Measurements from ENCODE around the gene AKIRIN2.

AKIRIN2 gene

DNA sequence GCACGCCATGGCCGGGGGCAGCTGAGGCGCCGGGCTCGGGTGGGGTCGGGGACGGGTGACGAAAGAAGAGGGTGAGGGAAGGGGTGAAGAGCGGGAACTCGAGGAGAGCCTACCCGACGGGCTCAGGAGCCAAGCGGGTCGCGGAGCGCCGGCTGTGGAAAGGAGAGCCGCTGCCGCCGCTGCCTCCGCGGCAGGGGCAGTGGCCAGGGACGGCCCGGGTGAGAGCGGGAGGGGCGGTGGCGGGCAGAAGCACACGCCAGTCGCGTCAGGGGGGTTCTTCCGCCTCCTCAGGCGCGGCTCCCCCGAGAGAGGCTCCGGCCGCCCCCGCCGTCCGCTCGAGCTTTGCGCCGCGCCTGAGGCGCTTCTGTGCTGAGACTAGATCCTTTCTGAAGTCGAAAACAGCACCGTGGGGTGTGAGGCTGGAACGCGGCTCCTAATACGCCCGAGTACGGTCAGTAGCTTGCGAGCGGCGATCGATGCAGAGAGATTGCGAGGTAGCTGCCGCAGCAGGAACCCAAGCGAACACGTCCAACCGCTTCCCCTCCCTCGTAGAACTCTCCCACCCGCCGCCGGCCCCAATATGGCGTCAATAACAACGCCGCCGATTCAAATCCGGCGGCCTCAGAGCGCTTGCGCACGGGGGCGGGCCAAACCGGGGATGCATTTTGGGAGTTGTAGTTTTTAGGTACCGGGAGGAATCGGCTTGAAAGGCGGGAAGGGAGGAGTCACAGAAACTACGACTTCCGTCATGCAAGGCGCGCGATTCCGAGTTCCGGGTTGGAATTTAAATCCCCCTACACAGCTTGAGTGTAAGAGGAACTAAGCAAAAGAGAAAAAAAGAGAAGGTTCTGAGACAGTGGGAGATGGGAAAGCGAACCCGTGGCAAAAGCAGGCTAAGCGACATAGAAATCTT, at the start of gene AKIRIN2:
TSS of gene AKIRIN2 (minus strand) at position 558 of the 913 bp plus-strand sequence. CDS start at position 9, 549 bp downstream.
- DNase-seq (ENCODE audit: extremely low read depth in 1 of 2, low read depth in 1 of 2): peak; percentile 91 to 92

DNA sequence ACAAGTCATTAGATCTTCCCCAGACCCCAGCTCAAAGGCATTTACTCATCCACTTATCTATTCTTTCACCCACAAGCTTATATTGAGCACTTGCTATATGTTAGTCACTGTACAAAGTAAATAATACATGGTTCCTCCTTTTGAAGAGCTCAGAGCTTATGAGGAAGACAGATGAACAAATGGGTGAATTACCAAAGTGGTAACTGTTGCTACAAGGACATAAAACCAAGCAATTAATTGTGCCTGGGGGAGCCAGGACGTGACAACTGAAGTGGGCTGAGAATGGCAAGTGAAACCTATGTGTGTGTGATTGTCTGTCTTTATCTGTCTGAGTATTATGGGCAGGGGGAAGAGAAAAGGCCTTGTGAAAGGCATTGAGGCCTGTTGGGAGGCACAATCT, 45.6 kb upstream of the AKIRIN2 start:
- no peak for DNase-seq (ENCODE audit: extremely low read depth in 1 of 2, low read depth in 1 of 2)

DNA sequence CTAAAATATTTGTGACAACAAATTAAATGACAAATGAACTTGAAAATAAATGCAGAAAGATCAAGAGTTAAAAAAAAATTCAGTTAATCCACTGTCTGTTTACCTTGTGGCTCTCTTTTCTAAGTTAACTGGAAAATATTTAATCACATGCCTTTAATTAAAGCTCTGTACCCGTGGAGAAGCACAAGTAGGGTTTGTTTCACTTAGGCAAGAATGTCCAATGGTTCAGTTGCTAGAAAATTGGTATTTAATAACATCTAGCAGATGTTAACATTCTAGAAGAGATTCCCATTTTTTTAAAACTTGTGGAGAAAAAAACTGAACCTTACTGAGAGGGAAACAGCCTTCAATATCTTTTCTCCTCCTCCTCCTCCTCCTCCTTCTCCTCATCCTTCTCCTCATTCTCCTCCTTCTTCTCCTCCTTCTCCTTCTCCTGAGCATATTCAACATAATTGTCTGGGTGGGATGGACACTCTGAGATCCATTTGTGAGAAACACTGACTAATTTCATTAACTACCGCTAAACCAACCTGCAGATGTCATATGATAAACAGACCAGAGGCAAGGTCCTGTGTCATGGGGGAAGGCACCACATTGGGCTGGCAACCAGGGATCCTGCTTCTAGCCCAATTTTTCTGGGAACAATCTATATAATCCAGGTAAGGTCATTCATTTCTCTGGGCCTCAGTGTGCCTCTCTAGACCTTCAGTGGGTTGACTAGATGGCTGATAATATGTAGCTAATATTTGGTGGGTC, 44.1 kb upstream of the AKIRIN2 start:
- DNase-seq (ENCODE audit: extremely low read depth in 1 of 2, low read depth in 1 of 2): no peak

DNA sequence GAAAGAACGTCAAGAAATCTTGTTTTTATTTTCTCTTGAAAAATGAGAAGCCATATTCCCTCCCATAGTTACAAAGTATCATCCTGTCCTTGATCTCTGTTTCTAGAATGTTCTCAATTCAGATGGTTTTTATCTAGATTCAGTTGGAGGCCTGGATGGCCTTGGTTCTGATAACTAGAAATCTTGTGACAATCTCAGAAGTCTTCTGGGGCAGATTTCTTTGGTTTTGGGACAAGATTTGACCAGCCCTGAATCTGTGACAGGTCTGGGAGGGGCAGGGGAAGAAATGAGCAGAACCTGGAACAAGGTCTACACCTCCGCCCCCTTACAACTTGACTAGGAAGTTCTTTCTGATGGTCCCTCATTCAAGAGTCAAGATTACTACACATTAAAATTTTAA, 41.4 kb upstream of the AKIRIN2 start:
- no peak for DNase-seq (ENCODE audit: extremely low read depth in 1 of 2, low read depth in 1 of 2)

DNA sequence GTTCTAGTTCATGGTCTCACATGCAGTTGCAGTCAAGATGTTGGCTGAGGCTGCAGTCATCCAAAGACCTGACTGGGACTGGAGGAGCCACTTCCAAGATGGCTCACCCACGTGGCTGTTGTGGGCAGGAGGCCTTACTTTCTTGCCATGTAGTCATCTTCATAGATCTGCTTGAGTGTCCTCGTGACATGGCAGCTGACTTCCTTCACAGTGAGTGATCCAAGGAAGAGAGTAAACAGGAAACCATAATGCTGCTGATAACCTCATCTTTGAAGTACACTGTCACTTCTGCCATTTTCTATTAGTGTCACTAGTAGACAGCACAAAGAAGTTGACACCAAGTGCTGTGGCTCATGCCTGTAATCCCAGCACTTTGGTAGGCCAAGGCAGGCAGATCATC, 40.1 kb upstream of the AKIRIN2 start:
- peak in 1 of 2 donors; percentile 8 for DNase-seq (ENCODE audit: extremely low read depth in 1 of 2, low read depth in 1 of 2)

DNA sequence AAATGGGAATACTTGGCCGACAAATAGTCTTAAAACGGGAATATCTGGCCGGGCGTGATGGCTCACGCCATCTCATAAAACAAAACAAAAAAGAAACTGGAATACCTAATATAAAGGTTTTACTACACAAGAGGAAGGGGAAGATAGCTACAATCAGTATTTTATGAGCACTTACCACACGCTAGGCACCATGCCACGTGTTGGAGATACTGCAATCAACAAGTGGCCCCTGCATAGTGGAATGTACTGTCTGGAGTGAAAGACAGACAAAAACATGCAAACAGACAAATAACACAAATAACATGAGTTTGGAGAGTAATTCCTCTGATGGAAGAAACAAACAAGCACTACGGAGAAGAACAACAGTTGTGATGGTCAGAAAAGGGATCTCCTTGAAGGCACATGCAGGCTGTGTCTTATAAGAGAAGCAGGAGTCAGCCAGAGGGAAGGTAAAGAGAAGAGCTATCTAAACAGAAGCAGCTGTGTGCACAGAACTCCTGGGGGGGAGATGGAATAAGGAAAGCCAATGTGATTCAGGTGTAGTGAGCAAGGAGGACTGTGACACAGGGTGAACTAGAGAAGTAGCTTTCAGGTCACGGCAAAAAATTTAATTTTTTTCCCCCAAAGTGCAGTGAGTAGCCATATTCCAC, 39.1 kb upstream of the AKIRIN2 start:
- no peak for DNase-seq (ENCODE audit: extremely low read depth in 1 of 2, low read depth in 1 of 2)

DNA sequence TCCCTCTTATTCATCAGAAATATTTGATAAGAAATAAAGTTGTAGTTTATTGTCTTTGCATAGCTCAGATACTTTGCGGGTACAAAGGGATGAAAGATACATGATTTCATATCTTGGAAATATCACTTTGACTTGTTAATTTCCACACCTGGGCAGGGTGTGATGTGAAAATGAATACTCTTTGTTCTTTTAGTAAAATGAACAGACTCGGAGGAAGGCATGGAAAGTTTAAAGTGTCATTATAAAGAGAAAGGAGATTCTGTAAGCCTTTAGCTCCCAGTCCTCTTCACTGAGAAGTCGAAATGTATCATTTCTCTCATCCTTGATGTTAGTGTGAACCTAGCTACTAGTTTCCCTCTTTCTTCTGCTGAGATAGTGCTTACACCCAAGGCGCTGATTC, 36.7 kb upstream of the AKIRIN2 start:
- DNase-seq (ENCODE audit: extremely low read depth in 1 of 2, low read depth in 1 of 2): no peak

DNA sequence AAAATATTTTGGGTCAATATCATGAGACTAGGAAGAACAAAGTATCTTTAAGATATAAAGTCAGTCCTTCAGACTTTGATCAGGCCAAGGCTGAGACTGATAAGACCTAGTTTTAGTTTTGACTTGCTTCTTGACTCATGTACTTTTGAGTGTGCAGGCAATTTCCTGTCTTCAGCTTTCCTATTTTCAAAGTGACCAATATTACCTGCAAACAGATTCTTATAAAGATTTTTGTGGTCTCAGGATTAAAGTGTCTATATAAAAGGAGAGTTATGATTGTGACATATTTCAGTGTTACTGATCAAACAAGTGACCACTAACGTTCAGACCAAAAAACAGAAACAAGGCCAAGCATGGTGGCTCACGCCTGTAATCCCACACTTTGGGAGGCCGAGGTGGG, 36.0 kb upstream of the AKIRIN2 start:
- DNase-seq (ENCODE audit: extremely low read depth in 1 of 2, low read depth in 1 of 2): no peak

DNA sequence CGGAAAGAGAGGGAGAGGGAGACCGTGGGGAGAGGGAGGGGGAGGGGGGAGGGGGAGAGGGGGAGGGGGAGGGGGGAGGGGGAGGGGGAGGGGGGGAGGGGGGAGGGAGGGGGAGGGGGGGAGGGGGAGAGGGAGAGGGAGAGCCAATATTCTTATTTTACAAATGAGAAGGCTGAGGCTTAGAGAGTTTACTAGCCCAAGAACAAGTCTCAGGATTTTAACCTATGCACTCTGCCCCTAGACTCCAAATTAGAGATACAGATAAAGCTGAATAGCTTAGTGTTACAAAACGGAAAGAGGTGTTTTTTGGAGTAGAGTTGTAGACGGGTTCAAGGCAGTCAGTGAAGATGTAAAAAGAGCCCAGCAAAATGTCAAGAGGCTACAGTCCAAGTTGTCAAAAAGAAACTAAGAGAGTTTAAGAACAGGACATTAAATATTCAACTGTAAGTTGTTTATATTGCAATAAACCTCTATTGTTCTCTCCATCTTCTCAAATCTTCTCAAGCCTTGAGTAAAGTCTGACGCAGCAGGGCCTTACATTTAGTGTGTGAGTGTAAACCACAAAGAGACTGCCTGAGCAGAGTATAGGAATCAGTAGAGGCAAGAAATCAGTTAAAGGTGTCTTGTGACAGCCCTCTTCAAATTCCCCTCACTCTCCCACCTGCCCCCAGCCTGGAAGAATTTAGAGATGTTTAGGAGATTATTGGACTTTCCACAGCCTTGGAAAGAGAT, 34.9 kb upstream of the AKIRIN2 start:
- DNase-seq (ENCODE audit: extremely low read depth in 1 of 2, low read depth in 1 of 2): no peak

DNA sequence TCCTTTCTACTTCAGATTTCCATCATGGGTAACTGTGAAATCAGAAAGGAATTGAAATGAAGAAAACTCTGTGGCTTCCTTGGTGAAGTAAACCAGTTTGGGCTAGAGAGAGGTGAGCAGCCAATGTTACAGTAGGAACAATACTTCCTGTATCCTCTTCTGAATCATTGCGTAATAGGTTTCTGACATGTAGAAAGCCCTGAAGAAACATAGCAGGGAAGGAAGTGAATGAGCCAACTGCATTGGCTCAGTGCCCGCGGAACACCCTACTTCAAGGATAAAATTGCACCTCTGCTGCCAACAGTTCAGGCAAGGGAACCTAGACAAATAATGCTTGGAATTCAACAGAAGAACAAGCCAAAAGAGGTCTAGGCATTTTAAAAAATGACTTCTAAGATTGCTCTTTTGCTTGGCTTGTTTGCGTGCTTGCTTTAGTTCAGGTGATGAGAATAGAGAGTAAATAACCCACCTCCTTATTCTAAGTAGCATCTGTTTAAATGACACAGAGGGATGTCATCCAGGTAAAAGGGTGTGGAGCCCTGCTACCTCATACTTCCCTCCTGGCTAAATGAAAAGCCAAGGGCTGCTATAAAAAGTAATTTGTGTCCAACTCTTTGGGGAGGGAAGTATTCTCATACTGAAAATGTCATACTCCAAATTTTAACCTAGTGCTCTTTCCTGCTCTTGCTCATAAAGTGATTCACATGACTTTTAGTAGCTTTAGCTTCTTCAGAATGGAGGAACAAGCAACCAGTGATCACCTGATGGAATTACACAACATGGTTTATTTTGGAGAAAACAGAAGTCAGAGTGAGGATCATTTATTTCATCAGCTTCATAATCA, 30.0 kb upstream of the AKIRIN2 start:
- DNase-seq (ENCODE audit: extremely low read depth in 1 of 2, low read depth in 1 of 2): no peak

DNA sequence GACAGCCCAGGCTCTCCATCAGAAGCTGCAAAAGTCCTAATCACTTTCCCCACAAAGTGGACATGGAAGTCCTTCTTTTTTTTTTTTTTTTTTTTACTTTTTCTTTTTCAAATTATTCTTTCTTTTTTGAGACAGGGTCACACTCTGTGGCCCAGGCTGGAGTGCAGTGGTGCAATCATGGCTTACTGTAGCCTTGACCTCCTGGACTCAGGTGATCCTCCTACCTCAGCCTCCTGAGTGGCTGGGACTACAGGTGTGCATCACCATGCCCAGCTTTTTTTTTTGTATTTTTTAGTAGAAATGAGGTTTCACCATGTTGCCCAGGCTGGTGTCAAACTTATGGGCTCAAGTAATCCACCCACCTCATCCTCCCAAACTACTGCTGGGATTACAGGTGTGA, 29.0 kb upstream of the AKIRIN2 start:
- no peak for DNase-seq (ENCODE audit: extremely low read depth in 1 of 2, low read depth in 1 of 2)

DNA sequence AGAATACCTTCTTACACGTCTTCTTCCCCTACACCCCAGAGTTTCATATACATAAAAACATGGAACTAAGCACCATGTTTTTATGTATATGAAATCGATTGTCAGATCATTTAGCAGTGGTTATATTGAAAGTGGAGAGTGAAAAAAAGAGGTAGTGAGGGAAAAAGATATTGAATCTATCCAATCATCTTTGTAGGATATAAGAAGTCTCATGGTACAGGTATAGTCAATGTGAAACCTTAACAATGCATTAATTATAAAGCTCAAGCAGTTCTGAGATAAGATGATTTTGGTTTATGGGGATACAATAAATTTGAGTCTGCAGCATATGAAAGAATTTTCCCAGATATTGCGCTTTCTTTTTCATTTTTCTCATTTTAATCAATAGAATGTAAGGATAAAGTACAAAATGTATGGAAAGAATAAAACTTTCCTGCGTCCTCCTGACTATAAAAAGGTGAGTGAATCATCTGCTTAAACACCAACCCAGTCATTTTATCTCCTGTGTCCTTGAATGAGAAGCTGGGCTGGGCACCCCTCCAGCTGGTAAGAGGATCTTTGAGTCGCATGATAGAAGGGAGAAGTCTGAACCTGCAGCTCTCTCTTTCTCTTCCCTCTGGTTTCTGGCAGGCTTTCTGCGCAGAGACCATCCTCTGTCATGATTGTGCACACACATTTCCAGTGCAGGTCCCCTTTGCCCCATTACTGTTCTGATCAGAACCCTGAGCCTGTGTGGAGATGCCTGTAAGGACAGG, 28.1 kb upstream of the AKIRIN2 start:
- DNase-seq (ENCODE audit: extremely low read depth in 1 of 2, low read depth in 1 of 2): no peak

DNA sequence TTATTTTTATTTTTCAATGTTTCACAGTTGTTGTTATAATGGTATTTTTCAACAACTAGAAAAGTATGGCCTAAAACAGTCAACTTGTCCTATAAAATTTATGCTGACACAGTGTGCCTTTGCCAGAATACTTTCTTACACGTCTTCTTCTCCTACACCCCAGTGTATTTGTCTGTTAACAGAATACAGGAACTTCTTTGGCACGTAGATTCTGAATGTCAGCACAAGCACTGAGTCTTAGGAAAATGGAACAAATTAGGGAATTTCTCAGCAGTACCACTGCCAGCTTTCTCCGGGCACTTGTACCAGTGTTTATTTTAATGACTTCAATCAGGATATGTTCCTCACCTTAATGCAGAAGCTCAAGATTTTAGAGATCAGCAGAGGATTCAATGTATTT, 26.7 kb upstream of the AKIRIN2 start:
- no peak for DNase-seq (ENCODE audit: extremely low read depth in 1 of 2, low read depth in 1 of 2)

DNA sequence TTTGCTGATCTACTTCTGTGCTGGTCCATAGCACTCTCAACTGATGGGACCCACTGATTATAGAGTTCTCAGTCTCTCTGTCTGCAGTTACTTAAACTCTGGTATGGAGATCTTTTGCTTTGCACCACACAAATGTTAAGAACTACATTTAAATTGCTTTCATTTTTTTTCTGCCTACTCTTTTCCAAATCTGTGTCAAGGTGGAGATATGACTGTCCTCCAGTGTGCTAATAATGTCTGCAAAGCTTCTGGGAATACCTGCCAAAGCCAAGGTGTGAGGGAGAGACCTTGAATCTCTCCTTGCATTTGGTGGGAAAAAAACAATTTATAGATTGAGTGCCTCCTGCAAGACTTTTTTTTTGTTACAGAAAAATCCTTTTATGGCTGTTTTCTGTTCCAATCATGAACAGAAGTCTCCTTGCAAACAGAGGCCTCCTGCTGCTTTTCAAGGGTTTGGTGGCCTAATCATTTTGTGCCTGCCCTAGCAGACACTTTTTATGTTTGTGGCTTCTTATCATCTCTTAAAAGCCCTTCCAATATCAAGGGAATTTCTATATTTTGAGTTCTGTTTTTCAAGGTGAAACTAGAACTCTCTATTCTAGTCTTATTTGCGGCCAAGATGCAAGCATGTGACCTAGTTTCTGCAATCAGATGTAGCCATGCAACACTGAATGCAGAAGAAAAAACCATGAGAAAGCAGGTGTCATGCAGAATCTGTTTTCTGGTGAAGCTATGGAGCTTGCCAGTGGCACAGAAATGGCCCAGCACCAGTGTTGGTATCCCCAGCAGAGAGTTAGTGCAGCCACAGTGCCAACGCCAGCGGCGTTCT, 23.2 kb upstream of the AKIRIN2 start:
- no peak for DNase-seq (ENCODE audit: extremely low read depth in 1 of 2, low read depth in 1 of 2)

DNA sequence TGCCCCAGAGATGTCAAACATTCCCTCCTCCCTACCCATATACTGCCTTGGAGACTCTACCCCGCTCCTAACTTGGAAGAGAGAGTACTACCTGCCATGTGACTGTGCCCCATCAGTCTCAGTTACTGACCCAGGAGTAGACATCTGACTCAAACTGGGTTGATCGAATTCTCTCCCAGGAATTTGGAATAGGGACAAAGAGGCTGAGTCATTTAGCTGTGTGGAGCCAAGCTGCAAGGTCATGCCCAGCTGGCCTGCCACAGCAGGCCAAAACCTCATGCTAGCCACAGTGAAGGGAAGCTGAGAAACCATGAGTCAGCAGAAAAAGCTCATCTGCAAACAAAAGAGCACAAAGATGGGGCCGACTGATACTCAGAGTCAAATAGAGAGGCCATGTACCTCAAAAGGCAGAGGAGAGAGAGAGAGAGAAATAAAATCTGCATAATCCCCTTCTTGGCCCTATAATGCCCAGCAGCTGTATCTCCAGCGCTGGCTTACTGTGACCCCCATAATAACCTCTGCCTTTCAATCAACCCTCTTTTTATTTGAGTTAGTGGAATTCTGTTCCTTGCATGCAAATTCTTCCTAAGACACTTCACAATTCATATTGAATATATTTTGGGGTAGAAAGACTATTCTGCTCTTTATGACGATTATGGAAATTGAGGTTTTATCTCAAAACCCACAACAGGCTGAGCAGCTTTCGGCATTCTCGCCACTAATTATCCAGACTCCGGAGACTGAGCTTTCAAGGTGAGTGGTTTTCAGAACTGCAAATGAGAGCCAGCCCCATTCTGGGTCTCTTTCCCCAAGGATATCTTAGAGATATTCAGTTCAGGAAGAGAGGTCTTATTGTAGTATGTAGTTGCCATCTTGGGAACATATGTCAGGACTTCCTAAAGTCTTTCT, 21.4 kb upstream of the AKIRIN2 start:
- no peak for DNase-seq (ENCODE audit: extremely low read depth in 1 of 2, low read depth in 1 of 2)

DNA sequence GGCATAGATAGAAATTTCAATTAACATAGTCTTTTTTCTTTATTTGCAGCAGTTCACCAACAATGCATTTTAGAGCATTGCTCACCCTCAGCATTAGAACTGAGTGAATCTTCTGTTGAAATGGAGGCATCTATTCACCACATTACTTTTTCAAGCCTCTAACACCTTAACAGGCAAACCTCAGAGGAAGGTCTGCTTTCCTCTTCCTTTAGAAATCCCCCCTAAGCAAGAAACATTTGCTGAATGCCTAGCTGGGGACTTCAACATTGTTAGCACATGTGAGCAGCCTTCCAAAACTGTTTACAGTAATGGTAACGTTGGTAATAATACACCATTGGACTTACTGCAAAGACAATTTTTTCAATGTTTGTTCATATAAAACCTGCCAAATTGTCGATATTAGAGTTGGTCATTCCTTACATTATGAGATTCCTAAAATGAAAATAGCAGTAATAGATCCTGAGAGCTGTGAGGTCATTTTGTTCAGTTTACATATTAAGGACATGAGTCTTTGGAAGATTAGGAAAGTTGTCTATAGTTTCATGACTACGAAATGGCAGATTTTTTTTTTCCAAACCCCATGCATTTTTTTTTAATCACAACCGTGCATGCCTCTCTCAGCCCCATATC, 20.6 kb upstream of the AKIRIN2 start:
- no peak for DNase-seq (ENCODE audit: extremely low read depth in 1 of 2, low read depth in 1 of 2)

DNA sequence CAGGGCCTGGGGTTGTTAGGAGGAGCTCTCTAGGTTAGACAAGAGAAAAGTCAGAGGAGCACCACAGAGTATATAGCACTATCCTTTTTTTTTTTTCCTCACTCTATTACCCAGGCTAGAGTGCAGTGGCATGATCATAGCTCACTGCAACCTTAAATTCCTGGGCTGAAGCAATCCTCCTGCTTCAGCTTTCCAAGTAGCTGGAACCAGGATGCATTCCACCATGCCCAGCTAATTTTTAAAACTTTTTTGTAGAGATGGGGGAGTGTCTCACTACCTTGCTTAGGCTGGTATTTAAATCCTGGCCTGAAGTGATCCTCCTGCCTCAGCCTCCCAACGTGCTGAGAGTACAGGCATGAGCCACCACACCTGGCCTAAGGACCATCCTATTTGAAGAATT, 19.3 kb upstream of the AKIRIN2 start:
- no peak for DNase-seq (ENCODE audit: extremely low read depth in 1 of 2, low read depth in 1 of 2)

Measured in activated CD8-positive, alpha-beta memory T cell treated with anti-CD3 and anti-CD28 coated beads for 1 hour (primary cell).